SKM-1 treated with dmso at 0.1 percent for 144 hours (cell line): ENCODE results near the gene RAI2.

Experiments
- DNase-seq: peaks from one replicate; lab custom pipeline; 2025; ENCODE audit not compliant: unreplicated experiment; lab: John Stamatoyannopoulos, UW

Gene RAI2

GRCh38 chrX:17860811-17861488, at the start of gene RAI2:
TSS of gene RAI2 (minus strand) at chrX:17861298. CDS start at chrX:17802010, 59,288 bp downstream.
- no peak for DNase-seq

- no peak for DNase-seq
These were observed 27.3 kb upstream of the RAI2 start for GRCh38 chrX:17888421-17888820.

GRCh38 chrX:17882680-17883079, 21.6 kb upstream of the RAI2 start:
- DNase-seq, result no peak

GRCh38 chrX:17878028-17878670, 17.1 kb upstream of the RAI2 start:
- DNase-seq, result no peak

GRCh38 chrX:17876135-17876534, 15.0 kb upstream of the RAI2 start:
- no peak for DNase-seq

- DNase-seq, result no peak
These were observed 8.5 kb upstream of the RAI2 start for GRCh38 chrX:17869580-17869979.

- DNase-seq, result no peak
These were observed 452 bp upstream of the RAI2 start for GRCh38 chrX:17861489-17862011.

- no peak for DNase-seq
These were observed 818 bp downstream of the RAI2 start for GRCh38 chrX:17860179-17860780.

- DNase-seq, result no peak
These were observed 1.4 kb downstream of the RAI2 start for GRCh38 chrX:17859609-17860178.

GRCh38 chrX:17854531-17854930, 6.6 kb downstream of the RAI2 start:
- no peak for DNase-seq

- DNase-seq, result no peak
These were observed 7.0 kb downstream of the RAI2 start for GRCh38 chrX:17854069-17854468.

GRCh38 chrX:17851874-17852273, 9.2 kb downstream of the RAI2 start:
- DNase-seq, result no peak

GRCh38 chrX:17848545-17849265, 12.4 kb downstream of the RAI2 start:
- no peak for DNase-seq

GRCh38 chrX:17846045-17846444, 15.1 kb downstream of the RAI2 start:
- DNase-seq, result no peak

- no peak for DNase-seq
These were observed 16.9 kb downstream of the RAI2 start for GRCh38 chrX:17844236-17844635.

GRCh38 chrX:17842769-17843525, 18.2 kb downstream of the RAI2 start:
- no peak for DNase-seq

GRCh38 chrX:17839269-17839668, 21.8 kb downstream of the RAI2 start:
- no peak for DNase-seq

GRCh38 chrX:17836830-17837229, 24.3 kb downstream of the RAI2 start:
- no peak for DNase-seq

GRCh38 chrX:17833954-17834353, 27.1 kb downstream of the RAI2 start:
- no peak for DNase-seq

- DNase-seq, result no peak
These were observed 29.8 kb downstream of the RAI2 start for GRCh38 chrX:17831255-17831654.
